Vagina (tissue), 2 donors: Measurements from ENCODE around the gene CPNE7. TPM values are rescaled to one million over a fixed set of nuclear protein-coding genes. Genes with fewer than 3 reads are reported as not detected.
A peak's percentile ranks its signal among the peaks of the same experiment; 100 is the strongest.

Experiments used
- DNase-seq, 2 donors: peaks; one replicate each; pipeline ENCODE4 v3.0.0-alpha.2; 2017; ENCODE audit errors: extremely low spot score in 2 of 2
- H3K27ac ChIP-seq: fragments of 200-600 bp; sonication (generic); one replicate; pipeline ENCODE4 v1.5.1; 2019
- H3K27me3 ChIP-seq: fragments of 200-600 bp; sonication (generic); one replicate; pipeline ENCODE4 v1.5.1; 2019
- H3K36me3 ChIP-seq, 2 donors: fragments of 200-600 bp; sonication (generic); one replicate each; pipeline ENCODE4 v1.5.1; 2017 to 2019
- H3K4me1 ChIP-seq: fragments of 200-600 bp; sonication (generic); one replicate; pipeline ENCODE4 v1.5.1; 2019
- H3K4me3 ChIP-seq, 2 donors: fragments of 200-600 bp; sonication (generic); 1 replicate in 1 of 2; 2 replicates in 1 of 2; pipeline ENCODE4 v1.5.1; 2016 to 2019
- H3K9me3 ChIP-seq: fragments of 200-600 bp; sonication (generic); one replicate; pipeline ENCODE4 v1.5.1; 2019
- POLR2A ChIP-seq, 2 donors: fragments of 450-650 bp; IDR thresholded peaks; one replicate each; pipeline ENCODE4 v1.6.1; 2017; ENCODE audit warnings: antibody characterized with exemption in 2 of 2, mild to moderate bottlenecking in 2 of 2, moderate library complexity in 2 of 2
- POLR2AphosphoS5 ChIP-seq, 2 donors: sonication (generic); formaldehyde crosslinking; IDR thresholded peaks; one replicate each; pipeline ENCODE4 v1.9.0; 2017; ENCODE audit warnings: antibody characterized with exemption in 2 of 2, mild to moderate bottlenecking in 2 of 2, low read depth in 1 of 2; ENCODE audit not compliant: insufficient read depth in 1 of 2
- intact Hi-C: fragments of 100-400 bp; cut with DNase I; formaldehyde crosslinking; loops from one replicate; pipeline ENCODE4 v1.15.1; 2023
- total RNA-seq: library from RNA; depleted of rRNA; stranded (reverse); fragments of >200 nt; gene quantifications from one replicate; pipeline ENCODE4 v1.2.3, GENCODE V29; 2016
- TF ChIP-seq, protein P1 (sequence below), 3 experiments: fragments of 450-650 bp in 2 of 3; fragments of 200-600 bp in 1 of 3; sonication (generic) in 1 of 3; IDR thresholded peaks; one replicate each; pipeline ENCODE4 v1.5.1; 2017 to 2019; ENCODE audit warnings: antibody characterized with exemption in 3 of 3, mild to moderate bottlenecking in 2 of 3, moderate library complexity in 2 of 3

The CPNE7 gene
- total RNA-seq, 1 donor from 2014 or later, result 4.9 TPM

DNA sequence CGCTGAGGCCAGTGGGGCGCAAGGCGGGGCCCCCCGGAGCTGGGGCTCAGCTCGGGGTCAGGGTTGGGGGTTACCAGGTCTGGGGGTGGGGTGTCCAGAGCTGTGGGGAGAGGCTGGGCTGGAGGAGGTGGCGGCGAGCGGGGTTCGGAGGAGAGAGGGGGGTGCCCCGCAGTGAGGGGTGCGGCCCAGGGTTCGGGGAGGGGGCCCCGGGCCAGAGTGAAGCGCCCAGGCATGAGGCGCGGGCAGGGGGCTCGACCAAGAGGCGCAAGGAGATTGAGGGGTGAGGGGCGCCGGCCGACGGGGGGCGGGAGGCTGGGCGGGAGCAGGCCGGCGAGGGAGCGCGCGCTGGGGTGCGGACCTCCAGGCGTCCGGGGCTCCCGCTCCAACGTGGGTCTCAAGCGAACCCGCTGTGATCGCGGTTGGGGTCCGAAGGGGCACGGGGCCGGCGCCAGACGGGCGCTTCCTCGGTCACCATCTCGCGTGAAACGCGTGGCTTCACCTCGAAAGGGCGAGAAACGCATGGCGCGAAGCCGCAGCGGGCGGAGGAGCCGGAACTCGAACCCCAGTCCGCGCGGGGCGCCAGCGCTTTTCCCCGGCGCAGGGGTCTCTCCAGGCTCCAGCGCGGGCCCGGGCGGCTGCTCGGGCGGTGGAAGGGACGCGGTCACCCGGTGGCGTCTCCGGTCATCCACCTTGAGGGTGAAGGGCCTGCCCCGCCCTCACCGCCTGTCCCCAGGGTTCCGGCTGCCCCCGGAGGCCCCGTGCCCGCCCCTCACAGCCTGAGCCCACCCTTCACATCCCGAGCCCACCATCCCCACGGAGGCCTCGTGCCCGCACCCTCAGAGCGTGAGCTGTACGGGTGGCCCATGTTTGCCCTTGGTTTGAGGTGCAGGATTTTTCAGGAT is 846 bp downstream of the CPNE7 start:
- intact Hi-C loops, result no loop called here
- Histone ChIP-seq H3K27me3 (peaks cover 3% of the 10 kb centered on the region), H3K4me1 (peaks cover 19% of the 10 kb centered on the region), H3K36me3 (no peaks in the 10 kb centered on the region), H3K27ac (no peak overlapping the region), H3K9me3 (no peaks in the 10 kb centered on the region), H3K4me3 (peak overlapping the region in 1 of 2 donors; percentile 43)
- TF ChIP-seq POLR2AphosphoS5 (IDR thresholded peaks at IDR 0.05; ENCODE audit: insufficient read depth in 1 of 2, low read depth in 1 of 2) (no peak), POLR2A (IDR thresholded peaks at IDR 0.05) (no peak)
- TF ChIP-seq, protein P1, sequence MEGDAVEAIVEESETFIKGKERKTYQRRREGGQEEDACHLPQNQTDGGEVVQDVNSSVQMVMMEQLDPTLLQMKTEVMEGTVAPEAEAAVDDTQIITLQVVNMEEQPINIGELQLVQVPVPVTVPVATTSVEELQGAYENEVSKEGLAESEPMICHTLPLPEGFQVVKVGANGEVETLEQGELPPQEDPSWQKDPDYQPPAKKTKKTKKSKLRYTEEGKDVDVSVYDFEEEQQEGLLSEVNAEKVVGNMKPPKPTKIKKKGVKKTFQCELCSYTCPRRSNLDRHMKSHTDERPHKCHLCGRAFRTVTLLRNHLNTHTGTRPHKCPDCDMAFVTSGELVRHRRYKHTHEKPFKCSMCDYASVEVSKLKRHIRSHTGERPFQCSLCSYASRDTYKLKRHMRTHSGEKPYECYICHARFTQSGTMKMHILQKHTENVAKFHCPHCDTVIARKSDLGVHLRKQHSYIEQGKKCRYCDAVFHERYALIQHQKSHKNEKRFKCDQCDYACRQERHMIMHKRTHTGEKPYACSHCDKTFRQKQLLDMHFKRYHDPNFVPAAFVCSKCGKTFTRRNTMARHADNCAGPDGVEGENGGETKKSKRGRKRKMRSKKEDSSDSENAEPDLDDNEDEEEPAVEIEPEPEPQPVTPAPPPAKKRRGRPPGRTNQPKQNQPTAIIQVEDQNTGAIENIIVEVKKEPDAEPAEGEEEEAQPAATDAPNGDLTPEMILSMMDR (IDR thresholded peaks at IDR 0.05), result no peak
- DNase-seq, result no peak

DNA sequence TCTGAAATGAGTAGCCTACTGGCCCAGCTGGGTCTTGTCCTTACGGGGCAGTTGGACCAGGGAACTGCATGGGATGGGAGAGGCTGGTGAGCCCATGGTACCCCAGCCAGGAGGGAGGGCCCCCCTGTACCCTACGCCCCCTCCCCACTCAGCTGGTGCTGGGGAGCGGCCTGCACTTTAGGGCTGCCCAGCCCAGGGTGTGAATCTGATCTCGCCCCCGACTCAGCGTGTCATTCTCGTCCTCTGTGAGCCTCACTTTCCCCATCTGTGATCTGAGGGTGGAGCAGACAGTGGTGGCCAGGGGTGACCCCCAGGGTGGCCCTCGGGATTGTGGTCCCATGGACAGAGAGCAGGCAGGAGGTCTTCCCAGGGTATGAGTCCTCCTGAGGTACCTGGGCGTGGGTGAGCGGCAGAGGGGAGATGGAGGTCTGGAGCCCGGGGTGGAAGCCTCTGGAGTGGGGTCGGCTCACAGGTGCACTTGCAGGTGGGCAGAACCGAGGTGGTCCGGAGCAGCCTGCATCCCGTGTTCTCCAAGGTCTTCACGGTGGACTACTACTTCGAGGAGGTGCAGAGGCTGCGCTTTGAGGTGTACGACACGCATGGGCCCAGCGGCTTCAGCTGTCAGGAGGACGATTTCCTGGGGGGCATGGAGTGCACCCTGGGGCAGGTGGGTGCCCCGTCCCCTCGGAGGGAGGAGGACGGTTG is 1.6 kb downstream of the CPNE7 start:
- Histone ChIP-seq H3K27ac (no peak overlapping the region), H3K27me3 (peaks cover 3% of the 10 kb centered on the region), H3K4me3 (no peak overlapping the region), H3K36me3 (no peaks in the 10 kb centered on the region), H3K4me1 (peaks cover 27% of the 10 kb centered on the region), H3K9me3 (no peaks in the 10 kb centered on the region)
- intact Hi-C loops, result no loop called here
- TF ChIP-seq, protein P1 (IDR thresholded peaks at IDR 0.05), result no peak
- no peak for TF ChIP-seq POLR2AphosphoS5 (IDR thresholded peaks at IDR 0.05; ENCODE audit: insufficient read depth in 1 of 2, low read depth in 1 of 2)
- no peak for TF ChIP-seq POLR2A (IDR thresholded peaks at IDR 0.05)
- no peak for DNase-seq

GRCh38 chr16:89579351-89579750 is 3.8 kb downstream of the CPNE7 start:
- Histone ChIP-seq H3K9me3 (no peaks in the 10 kb centered on the region), H3K4me1 (peaks cover 29% of the 10 kb centered on the region), H3K27me3 (peaks cover 3% of the 10 kb centered on the region), H3K36me3 (no peaks in the 10 kb centered on the region), H3K4me3 (no peak overlapping the region), H3K27ac (no peak overlapping the region)
- TF ChIP-seq POLR2A (IDR thresholded peaks at IDR 0.05) (no peak), POLR2AphosphoS5 (IDR thresholded peaks at IDR 0.05; ENCODE audit: insufficient read depth in 1 of 2, low read depth in 1 of 2) (no peak)
- TF ChIP-seq, protein P1 (IDR thresholded peaks at IDR 0.05), result no peak
- intact Hi-C loops, result no loop called here
- DNase-seq, result no peak

DNA sequence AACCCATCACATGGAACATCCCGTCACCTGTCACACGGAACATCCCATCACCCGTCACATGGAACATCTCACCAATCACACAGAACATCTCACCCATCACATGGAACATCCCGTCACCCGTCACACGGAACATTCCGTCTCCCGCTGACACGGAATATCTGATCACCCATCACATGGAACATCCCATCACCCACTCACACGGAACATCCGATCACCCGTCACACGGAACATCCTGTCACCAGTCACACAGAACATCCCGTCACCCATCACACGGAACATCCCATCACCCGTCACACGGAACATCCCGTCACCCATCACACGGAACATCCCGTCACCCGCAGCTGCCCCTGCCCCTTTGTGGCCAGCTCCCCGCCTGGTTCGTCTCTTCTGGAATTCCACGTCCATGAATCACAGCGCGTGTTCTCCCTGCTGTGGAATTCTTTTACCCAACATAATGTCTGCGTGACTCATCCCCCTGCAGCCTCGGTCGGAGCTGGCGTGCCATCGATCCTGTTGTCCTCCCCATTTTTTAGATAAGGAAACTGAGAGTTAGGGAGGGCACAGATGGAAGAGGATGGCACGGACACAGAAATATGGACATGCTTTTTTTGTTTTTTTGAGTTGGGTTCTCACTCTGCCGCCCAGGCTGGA is 5.6 kb downstream of the CPNE7 start:
- intact Hi-C loops, result no loop called here

More for the DNA sequence above, 5.6 kb downstream of the CPNE7 start:
- no peak for DNase-seq
- Histone ChIP-seq H3K27ac (no peak overlapping the region), H3K4me3 (no peak overlapping the region), H3K9me3 (no peaks in the 10 kb centered on the region), H3K36me3 (no peaks in the 10 kb centered on the region), H3K27me3 (no peaks in the 10 kb centered on the region), H3K4me1 (peaks cover 14% of the 10 kb centered on the region)
- TF ChIP-seq POLR2AphosphoS5 (IDR thresholded peaks at IDR 0.05; ENCODE audit: insufficient read depth in 1 of 2, low read depth in 1 of 2), result no peak
- TF ChIP-seq, protein P1 (IDR thresholded peaks at IDR 0.05), result no peak
- TF ChIP-seq POLR2A (IDR thresholded peaks at IDR 0.05), result no peak
